Naive B cell (primary cell): ENCODE measurements around the gene DNMBP. TPM values are rescaled to one million over a fixed set of nuclear protein-coding genes. Genes with fewer than 3 reads are reported as not detected.
"Not testable (repeated sequence)": the region's sequence is repeated elsewhere in the genome, so short reads cannot be mapped to it uniquely, and the experiment has no call there.

ENCODE experiments used
- ATAC-seq, 2 donors: fragments of 150-1000 bp; cut with Tn5 transposase; 2 replicates each; pipeline ENCODE4 v1.10.0; 2021; ENCODE audit warnings: low read depth in 2 of 2, mild to moderate bottlenecking in 2 of 2, moderate library complexity in 2 of 2
- DNase-seq: peaks from one replicate; pipeline ENCODE4 v3.0.0; 2022
- H3K27ac Mint-ChIP-seq, 6 donors: one replicate each; pipeline ENCODE4 v1.8.0; 2020 to 2022; ENCODE audit warnings: mild to moderate bottlenecking in 6 of 6, mixed read lengths in 6 of 6, moderate library complexity in 5 of 6, inconsistent platforms in 2 of 6
- H3K27me3 Mint-ChIP-seq, 3 donors: one replicate each; pipeline ENCODE4 v1.8.0; 2021 to 2022; ENCODE audit warnings: mixed read lengths in 3 of 3, mild to moderate bottlenecking in 1 of 3
- H3K36me3 Mint-ChIP-seq, 2 donors: one replicate each; pipeline ENCODE4 v1.8.0; 2020 to 2022; ENCODE audit warnings: mixed read lengths in 2 of 2, inconsistent platforms in 1 of 2, mild to moderate bottlenecking in 1 of 2
- H3K4me1 Mint-ChIP-seq, 3 donors: one replicate each; pipeline ENCODE4 v1.8.0; 2020 to 2022; ENCODE audit warnings: mixed read lengths in 3 of 3, inconsistent platforms in 1 of 3, mild to moderate bottlenecking in 1 of 3, moderate library complexity in 1 of 3
- H3K4me3 Mint-ChIP-seq, 8 donors: one replicate each; pipeline ENCODE4 v1.8.0; 2020 to 2022; ENCODE audit warnings: mild to moderate bottlenecking in 8 of 8, mixed read lengths in 8 of 8, moderate library complexity in 8 of 8, inconsistent platforms in 2 of 8
- H3K9me3 Mint-ChIP-seq, 7 donors: one replicate each; pipeline ENCODE4 v1.8.0; 2020 to 2022; ENCODE audit warnings: mixed read lengths in 7 of 7, mild to moderate bottlenecking in 5 of 7, inconsistent platforms in 2 of 7, moderate library complexity in 1 of 7
- polyA plus RNA-seq, 6 donors: library from polyadenylated mRNA; unstranded; fragments of 300-500 nt; fragmentation: Illumina TruSeq; gene quantifications; one replicate each; pipeline ENCODE4 v1.2.3, GENCODE V29; 2021; ENCODE audit warnings: low read depth in 6 of 6

The DNMBP gene
- polyA plus RNA-seq, 6 donors from 2014 or later: 1.2 to 11.9 (median 6.1) TPM

GRCh38 chr10:99850767-99851340 lies 158.9 kb downstream of the DNMBP start:
- H3K27me3 Mint-ChIP-seq: no peaks in the 10 kb centered on the region
- H3K27ac Mint-ChIP-seq: peak overlapping the region in 2 of 6 donors; percentile 11 to 25
- ATAC-seq (no peak), DNase-seq (no peak)
- no peaks in the 10 kb centered on the region for H3K9me3 Mint-ChIP-seq
- H3K36me3 Mint-ChIP-seq: peaks cover 13 to 20% of the 10 kb centered on the region in 2 donors
- H3K4me3 Mint-ChIP-seq: peak overlapping the region in 1 of 8 donors; percentile 44
- H3K4me1 Mint-ChIP-seq: peaks cover 4 to 7% (median 5%) of the 10 kb centered on the region in 3 donors

- no peaks in the 10 kb centered on the region for H3K9me3 Mint-ChIP-seq
- ATAC-seq (no peak), DNase-seq (no peak)
- peaks cover 13 to 20% of the 10 kb centered on the region in 2 donors for H3K36me3 Mint-ChIP-seq
- H3K4me1 Mint-ChIP-seq: peaks cover 4 to 10% (median 8%) of the 10 kb centered on the region in 3 donors
- H3K27me3 Mint-ChIP-seq: no peaks in the 10 kb centered on the region
- peak overlapping the region in 2 of 6 donors; percentile 11 to 34 for H3K27ac Mint-ChIP-seq
- H3K4me3 Mint-ChIP-seq: peak overlapping the region in 1 of 8 donors; percentile 44
Measured at GRCh38 chr10:99850021-99850766, 159.6 kb downstream of the DNMBP start.

GRCh38 chr10:99849536-99849935 lies 160.2 kb downstream of the DNMBP start:
- Mint-ChIP-seq H3K4me3 (no peak overlapping the region), H3K27ac (peak overlapping the region in 1 of 6 donors; percentile 12), H3K27me3 (no peaks in the 10 kb centered on the region), H3K36me3 (peaks cover 13 to 20% of the 10 kb centered on the region in 2 donors), H3K4me1 (peaks cover 4 to 10% (median 8%) of the 10 kb centered on the region in 3 donors), H3K9me3 (no peaks in the 10 kb centered on the region)
- no peak for DNase-seq
- no peak for ATAC-seq

- H3K36me3 Mint-ChIP-seq: peaks cover 13 to 20% of the 10 kb centered on the region in 2 donors
- DNase-seq (no peak), ATAC-seq (no peak)
- H3K4me1 Mint-ChIP-seq: peaks cover 4 to 10% (median 8%) of the 10 kb centered on the region in 3 donors
- H3K27ac Mint-ChIP-seq: no peak overlapping the region
- no peaks in the 10 kb centered on the region for H3K27me3 Mint-ChIP-seq
- H3K9me3 Mint-ChIP-seq: no peaks in the 10 kb centered on the region
- no peak overlapping the region for H3K4me3 Mint-ChIP-seq
Measured at GRCh38 chr10:99849057-99849456, 160.7 kb downstream of the DNMBP start.

- DNase-seq (peak; percentile 68), ATAC-seq (peak; percentile 83 to 86)
- H3K36me3 Mint-ChIP-seq: peaks cover 0 to 4% of the 10 kb centered on the region in 2 donors
- peak overlapping the region in 7 of 8 donors; percentile 0 to 76 (median 57) for H3K4me3 Mint-ChIP-seq
- peaks cover 4 to 10% (median 8%) of the 10 kb centered on the region in 3 donors for H3K4me1 Mint-ChIP-seq
- H3K27me3 Mint-ChIP-seq: no peaks in the 10 kb centered on the region
- no peaks in the 10 kb centered on the region for H3K9me3 Mint-ChIP-seq
- peak overlapping the region in 1 of 6 donors; percentile 29 for H3K27ac Mint-ChIP-seq
Measured at GRCh38 chr10:99845837-99846382, 163.8 kb downstream of the DNMBP start.

GRCh38 chr10:99844433-99844955 lies 165.3 kb downstream of the DNMBP start:
- Mint-ChIP-seq H3K9me3 (peaks cover 0 to 2% (median 0%) of the 10 kb centered on the region in 7 donors), H3K4me3 (no peak overlapping the region), H3K4me1 (peaks cover 4 to 10% (median 8%) of the 10 kb centered on the region in 3 donors), H3K27ac (peak overlapping the region in 1 of 6 donors; percentile 11), H3K36me3 (no peaks in the 10 kb centered on the region), H3K27me3 (no peaks in the 10 kb centered on the region)
- ATAC-seq: no peak
- DNase-seq: no peak

GRCh38 chr10:99843310-99843709 lies 166.4 kb downstream of the DNMBP start:
- ATAC-seq (no peak), DNase-seq (no peak)
- H3K27ac Mint-ChIP-seq: no peak overlapping the region
- no peaks in the 10 kb centered on the region for H3K27me3 Mint-ChIP-seq
- peaks cover 0 to 2% (median 0%) of the 10 kb centered on the region in 7 donors for H3K9me3 Mint-ChIP-seq
- H3K4me3 Mint-ChIP-seq: no peak overlapping the region
- peaks cover 4 to 10% (median 8%) of the 10 kb centered on the region in 3 donors for H3K4me1 Mint-ChIP-seq
- H3K36me3 Mint-ChIP-seq: no peaks in the 10 kb centered on the region

GRCh38 chr10:99841746-99842145 lies 168.0 kb downstream of the DNMBP start:
- Mint-ChIP-seq H3K4me3 (no peak overlapping the region), H3K27ac (no peak overlapping the region), H3K36me3 (no peaks in the 10 kb centered on the region), H3K27me3 (no peaks in the 10 kb centered on the region), H3K4me1 (peaks cover 4 to 10% (median 8%) of the 10 kb centered on the region in 3 donors), H3K9me3 (peaks cover 0 to 2% (median 0%) of the 10 kb centered on the region in 7 donors)
- ATAC-seq: no peak
- no peak for DNase-seq

GRCh38 chr10:99840859-99841258 lies 168.9 kb downstream of the DNMBP start:
- ATAC-seq, DNase-seq, H3K9me3 Mint-ChIP-seq, H3K36me3 Mint-ChIP-seq, H3K4me1 Mint-ChIP-seq, H3K4me3 Mint-ChIP-seq, H3K27me3 Mint-ChIP-seq: not testable (repeated sequence)
- peak overlapping the region in 1 of 6 donors; percentile 60 for H3K27ac Mint-ChIP-seq

GRCh38 chr10:99836711-99837110 lies 173.0 kb downstream of the DNMBP start:
- ATAC-seq: no peak

GRCh38 chr10:99835947-99836346 lies 173.8 kb downstream of the DNMBP start:
- no peaks in the 10 kb centered on the region for H3K27me3 Mint-ChIP-seq
- peaks cover 0 to 6% of the 10 kb centered on the region in 2 donors for H3K36me3 Mint-ChIP-seq
- H3K4me1 Mint-ChIP-seq: no peaks in the 10 kb centered on the region
- ATAC-seq (no peak), DNase-seq (no peak)
- peaks cover 0 to 2% (median 0%) of the 10 kb centered on the region in 7 donors for H3K9me3 Mint-ChIP-seq
- H3K27ac Mint-ChIP-seq: no peak overlapping the region
- no peak overlapping the region for H3K4me3 Mint-ChIP-seq

More at GRCh38 chr10:99836711-99837110, 173.0 kb downstream of the DNMBP start:
- H3K27ac Mint-ChIP-seq: peak overlapping the region in 1 of 6 donors; percentile 41
- DNase-seq: no peak
- no peaks in the 10 kb centered on the region for H3K4me1 Mint-ChIP-seq
- H3K27me3 Mint-ChIP-seq: no peaks in the 10 kb centered on the region
- no peak overlapping the region for H3K4me3 Mint-ChIP-seq
- peaks cover 0 to 2% (median 0%) of the 10 kb centered on the region in 7 donors for H3K9me3 Mint-ChIP-seq
- H3K36me3 Mint-ChIP-seq: peaks cover 0 to 6% of the 10 kb centered on the region in 2 donors

GRCh38 chr10:99834410-99834809 lies 175.3 kb downstream of the DNMBP start:
- peaks cover 0 to 7% (median 0%) of the 10 kb centered on the region in 3 donors for H3K27me3 Mint-ChIP-seq
- H3K4me1 Mint-ChIP-seq: no peaks in the 10 kb centered on the region
- DNase-seq (no peak), ATAC-seq (no peak)
- no peak overlapping the region for H3K27ac Mint-ChIP-seq
- no peaks in the 10 kb centered on the region for H3K9me3 Mint-ChIP-seq
- H3K36me3 Mint-ChIP-seq: peaks cover 6 to 11% of the 10 kb centered on the region in 2 donors
- no peak overlapping the region for H3K4me3 Mint-ChIP-seq

- no peak for DNase-seq
- peaks cover 0 to 7% (median 5%) of the 10 kb centered on the region in 7 donors for H3K9me3 Mint-ChIP-seq
- H3K27ac Mint-ChIP-seq: no peak overlapping the region
- no peak overlapping the region for H3K4me3 Mint-ChIP-seq
- peaks cover 0 to 9% (median 7%) of the 10 kb centered on the region in 3 donors for H3K27me3 Mint-ChIP-seq
- ATAC-seq: no peak
- H3K36me3 Mint-ChIP-seq: peaks cover 11 to 20% of the 10 kb centered on the region in 2 donors
- H3K4me1 Mint-ChIP-seq: no peaks in the 10 kb centered on the region
Measured at GRCh38 chr10:99832439-99832838, 177.3 kb downstream of the DNMBP start.
